ENCODE data around the gene NRIP3.

- TF ChIP-seq CTCF (IDR thresholded peaks at IDR 0.05; ENCODE audit: insufficient read depth, low read length) (no peak), POLR2AphosphoS5 (IDR thresholded peaks at IDR 0.05; ENCODE audit: low read depth) (no peak), SPI1 (IDR thresholded peaks at IDR 0.05; ENCODE audit: borderline replicate concordance, low read depth) (no peak; the same call in 1 of the 2 replicates)
Observed at GRCh38 chr11:8989453-8989852, 14.3 kb downstream of the NRIP3 start.
